COLO668 (cell line): ENCODE data around the gene LAMB1.
"Not testable (repeated sequence)": the region's sequence is repeated elsewhere in the genome, so short reads cannot be mapped to it uniquely, and the experiment has no call there.

Source experiments
- DNase-seq: peaks from one replicate; lab custom pipeline; 2025; ENCODE audit not compliant: unreplicated experiment; lab: John Stamatoyannopoulos, UW

LAMB1 gene

GRCh38 chr7:108002726-108003598 lies at the start of gene LAMB1:
LAMB1 (minus strand) TSS chr7:108003161; CDS start chr7:108002885, 276 bp downstream.
- DNase-seq, result peak; percentile 52

DNA sequence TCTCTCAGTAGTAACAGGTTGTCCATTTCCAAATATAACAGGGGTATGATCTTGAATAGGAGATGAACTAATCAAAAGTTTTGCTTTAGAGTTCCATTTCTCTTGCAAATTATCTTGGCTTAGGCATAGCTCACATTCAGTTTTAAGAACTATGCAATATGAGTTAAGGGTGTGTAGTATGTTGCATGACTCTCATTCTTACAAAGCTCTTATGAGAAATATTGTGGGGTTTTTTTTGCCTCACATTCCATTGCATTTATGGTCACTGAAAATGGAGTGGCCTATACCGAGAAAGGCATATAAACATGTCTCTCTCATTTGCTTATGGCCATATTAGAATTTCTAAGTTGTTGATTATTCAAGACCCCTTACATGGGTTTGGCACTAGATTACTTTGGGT lies 48.5 kb upstream of the LAMB1 start:
- no peak for DNase-seq

DNA sequence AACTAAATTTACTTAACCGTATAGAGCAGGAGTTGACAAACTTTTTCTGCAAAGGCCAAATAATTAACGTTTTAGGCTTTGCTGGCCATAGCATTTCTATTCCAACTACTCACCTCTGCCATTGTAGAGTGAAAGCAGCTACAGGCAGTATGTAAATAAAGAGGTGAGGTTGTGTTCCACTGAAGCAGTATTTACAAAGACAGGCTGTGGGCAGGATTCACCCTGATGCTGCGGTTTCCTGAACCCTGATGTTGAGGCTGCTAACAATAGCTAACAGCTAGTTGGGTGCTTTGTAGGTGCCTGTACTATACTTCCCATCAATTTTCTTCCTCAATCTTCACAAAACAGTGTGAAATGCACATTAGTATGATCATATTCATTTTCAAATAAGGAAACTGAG lies 47.0 kb upstream of the LAMB1 start:
- DNase-seq, result no peak

DNA sequence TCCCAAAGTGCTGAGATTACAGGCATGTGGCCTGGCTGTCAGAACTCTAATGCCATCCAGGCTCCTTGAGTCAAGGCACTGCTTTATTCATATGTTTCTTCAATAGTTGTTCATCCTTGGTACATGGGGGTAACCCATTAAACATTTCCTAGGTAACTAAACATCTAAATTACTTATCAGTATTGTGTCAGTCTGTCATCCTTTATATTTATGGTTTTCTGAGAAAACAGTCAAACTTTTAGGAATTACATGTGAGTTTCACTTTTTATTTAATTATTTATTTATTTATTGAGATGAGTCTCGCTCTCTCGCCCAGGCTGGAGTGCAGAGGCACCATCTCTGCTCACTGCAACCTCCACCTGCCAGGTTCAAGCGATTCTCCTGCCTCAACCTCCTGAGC lies 45.5 kb upstream of the LAMB1 start:
- DNase-seq, result no peak

- no peak for DNase-seq
Observed at GRCh38 chr7:108046952-108047506, 44.1 kb upstream of the LAMB1 start.

DNA sequence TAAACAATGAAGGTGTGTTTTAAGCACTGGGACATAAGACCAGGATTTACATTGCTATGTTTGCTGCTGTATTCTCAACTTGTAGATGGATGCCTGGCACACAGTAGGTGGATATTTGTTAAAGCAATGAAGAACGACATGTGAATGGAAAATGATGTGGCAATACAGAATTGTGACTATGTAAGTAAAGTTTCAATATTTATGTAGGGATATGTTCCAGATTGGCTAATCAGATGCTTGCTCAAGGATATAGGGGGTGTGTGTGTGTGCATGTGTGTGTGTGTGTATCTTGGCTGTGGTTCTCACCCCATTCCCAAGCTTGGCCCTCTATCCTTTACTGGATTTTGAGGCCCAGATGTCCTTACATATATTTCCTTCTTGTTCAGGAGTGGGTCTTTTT lies 42.7 kb upstream of the LAMB1 start:
- DNase-seq, result no peak

GRCh38 chr7:108045154-108045553 lies 42.2 kb upstream of the LAMB1 start:
- no peak for DNase-seq

DNA sequence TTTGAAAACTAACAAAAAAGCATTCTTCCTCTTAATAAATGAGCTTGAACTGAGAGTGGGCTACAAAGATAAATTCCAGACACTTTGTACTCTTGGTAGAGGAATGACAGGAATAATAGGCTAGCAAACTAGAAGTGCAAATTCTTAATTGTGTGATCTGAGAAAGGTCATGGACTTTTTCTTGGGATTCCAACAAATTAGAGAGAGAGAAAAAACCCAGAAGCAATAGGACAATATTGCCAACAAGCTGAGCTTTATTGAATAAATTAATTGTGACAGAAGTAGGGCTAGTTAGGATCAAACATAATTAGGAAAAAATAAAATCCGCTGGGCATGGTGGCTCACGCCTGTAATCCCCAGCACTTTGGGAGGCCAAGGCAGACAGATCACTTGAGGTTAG lies 41.4 kb upstream of the LAMB1 start:
- DNase-seq, result no peak

DNA sequence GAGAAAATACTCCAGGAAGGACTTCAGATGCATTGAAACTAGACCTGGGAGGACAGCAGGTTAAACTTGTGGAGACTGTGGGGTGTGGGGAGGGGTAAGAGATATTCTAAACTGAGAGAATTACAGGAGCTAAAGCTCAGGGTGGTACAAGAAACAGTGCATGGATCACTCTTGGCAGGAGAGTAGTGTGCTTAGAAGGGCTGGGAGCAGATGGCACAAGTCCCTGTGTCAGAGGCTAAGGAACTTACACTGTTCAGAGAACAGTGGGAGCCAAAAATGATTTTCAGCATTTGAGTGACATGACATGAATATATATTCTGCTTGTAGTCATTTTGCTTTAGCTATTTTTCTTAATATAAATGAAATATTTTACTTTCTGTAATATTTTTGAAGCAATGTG lies 36.0 kb upstream of the LAMB1 start:
- no peak for DNase-seq

GRCh38 chr7:108037741-108038140 lies 34.8 kb upstream of the LAMB1 start:
- no peak for DNase-seq

DNA sequence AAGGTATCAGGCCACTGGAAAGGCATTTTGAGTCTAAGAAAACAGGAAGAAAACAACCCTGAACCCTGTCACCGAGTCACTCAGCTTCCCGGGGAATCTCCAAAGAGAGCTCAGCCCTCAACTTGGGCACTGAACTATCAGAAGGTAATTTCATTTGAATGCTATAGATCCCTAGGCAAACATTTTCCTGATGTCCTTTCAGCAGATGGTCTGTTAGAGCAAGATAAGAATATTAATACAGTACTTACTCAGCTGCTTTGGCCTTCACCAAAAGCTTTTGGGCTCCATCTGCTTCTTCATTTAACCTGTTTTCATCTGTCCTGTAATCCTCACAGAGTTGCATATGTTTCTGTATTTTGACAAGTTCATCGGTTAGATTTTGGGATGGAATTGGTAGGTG lies 34.2 kb upstream of the LAMB1 start:
- DNase-seq, result no peak

GRCh38 chr7:108034586-108034985 lies 31.6 kb upstream of the LAMB1 start:
- DNase-seq, result no peak

- no peak for DNase-seq
Observed at GRCh38 chr7:108033776-108034497, 31.0 kb upstream of the LAMB1 start.

- not testable (repeated sequence) for DNase-seq
Observed at GRCh38 chr7:108033309-108033708, 30.3 kb upstream of the LAMB1 start.

DNA sequence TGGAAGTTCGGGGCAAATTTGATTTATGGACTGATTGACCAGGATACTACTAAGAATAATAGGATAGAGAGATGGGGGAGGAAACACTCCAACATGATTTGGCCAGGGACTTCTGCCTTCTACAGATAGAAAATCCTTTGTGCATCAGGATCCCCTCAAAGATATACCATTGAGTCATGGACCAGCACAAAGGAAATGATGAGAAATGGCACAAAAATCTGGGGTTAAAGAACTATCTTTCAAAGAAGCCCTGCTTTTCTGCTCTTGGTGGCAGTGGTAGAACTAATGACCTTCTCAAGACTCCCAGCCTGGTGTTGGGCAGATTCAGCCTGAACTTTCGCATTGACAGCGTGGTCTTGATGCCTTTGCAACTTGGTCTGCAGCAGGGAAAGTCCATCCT lies 27.6 kb upstream of the LAMB1 start:
- no peak for DNase-seq

GRCh38 chr7:108029034-108029433 lies 26.1 kb upstream of the LAMB1 start:
- DNase-seq, result no peak

DNA sequence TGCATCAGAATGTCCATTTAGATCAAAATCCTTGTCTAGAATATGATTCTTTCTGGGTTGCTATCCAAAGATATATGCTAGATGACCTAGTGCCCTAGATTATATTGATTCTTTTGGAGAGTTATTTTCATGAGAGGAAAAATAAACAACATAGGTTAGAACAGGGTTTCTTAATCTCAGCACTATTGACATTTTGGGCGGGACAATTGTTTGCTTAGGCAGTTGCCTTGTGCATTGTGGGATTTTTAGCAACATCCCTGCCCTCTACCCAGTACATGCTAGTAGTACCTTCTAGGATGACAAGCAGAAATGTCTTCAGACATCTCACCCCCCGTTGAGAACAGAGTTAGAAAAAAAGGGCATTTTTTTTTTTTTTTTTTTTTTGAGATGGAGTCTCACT lies 25.1 kb upstream of the LAMB1 start:
- DNase-seq, result peak; percentile 23

GRCh38 chr7:108027239-108027638 lies 24.3 kb upstream of the LAMB1 start:
- DNase-seq, result no peak

DNA sequence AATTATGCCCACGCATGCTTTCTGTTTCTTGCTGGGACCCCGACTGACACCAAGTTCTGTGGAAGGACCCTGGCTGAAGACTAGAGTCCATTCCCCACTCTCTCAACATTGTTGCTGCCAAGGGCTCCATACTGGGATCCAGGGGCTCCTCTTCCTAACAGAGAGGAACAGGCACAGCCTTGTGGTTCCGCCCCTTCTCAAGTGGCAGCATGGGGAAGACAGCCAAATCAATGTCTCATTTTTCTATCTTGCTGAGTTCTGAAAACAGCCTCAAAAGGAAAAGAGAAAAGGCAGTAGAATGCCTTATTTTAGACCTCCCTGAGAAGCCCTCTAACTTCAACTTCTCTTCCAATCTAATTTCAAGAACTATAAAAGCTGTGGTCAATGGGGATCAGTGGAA lies 23.7 kb upstream of the LAMB1 start:
- no peak for DNase-seq

GRCh38 chr7:108026116-108026515 lies 23.2 kb upstream of the LAMB1 start:
- DNase-seq, result no peak

DNA sequence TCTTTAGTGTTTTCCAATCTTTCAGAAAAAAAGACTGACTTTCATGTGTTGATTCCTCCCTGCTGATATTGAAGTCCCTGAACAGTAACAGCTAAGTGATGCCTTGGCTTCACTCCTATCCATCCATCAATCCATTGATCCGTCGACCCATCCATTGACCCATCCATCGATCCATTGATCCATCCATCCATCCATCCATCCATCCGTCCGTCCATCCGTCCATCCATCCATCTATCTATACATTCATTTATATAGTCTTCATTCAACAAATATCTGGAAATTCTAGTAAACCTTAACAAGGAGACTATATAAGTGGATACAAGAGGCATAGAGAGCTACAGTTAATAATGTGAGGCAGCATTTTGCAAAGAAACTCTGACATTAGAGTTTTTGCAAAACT lies 21.6 kb upstream of the LAMB1 start:
- DNase-seq, result no peak

- DNase-seq, result no peak
Observed at GRCh38 chr7:108020585-108020984, 17.6 kb upstream of the LAMB1 start.
